Measurements from ENCODE around the gene FAM228A.
"Not testable (repeated sequence)": the region's sequence is repeated elsewhere in the genome, so short reads cannot be mapped to it uniquely, and the experiment has no call there.

FAM228A gene

DNA sequence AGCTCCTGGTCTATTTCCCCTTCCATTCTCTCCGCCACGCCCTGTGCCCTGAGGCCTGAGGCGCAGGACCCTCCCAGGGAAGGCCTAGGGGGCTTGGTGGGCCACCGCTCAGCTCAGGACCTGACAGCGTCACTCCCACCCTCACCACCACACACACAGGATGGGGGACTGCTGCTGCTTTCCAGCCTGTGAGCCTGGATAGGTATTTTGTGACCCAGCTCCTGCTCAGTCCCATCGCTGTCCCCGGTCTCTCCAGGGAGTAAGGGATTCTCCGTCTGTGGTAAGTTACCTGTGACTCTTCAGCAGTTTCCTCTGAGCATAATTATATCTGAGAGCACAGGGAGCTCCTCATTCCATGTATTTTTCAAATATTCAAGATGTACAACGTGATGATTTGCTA, 16.3 kb downstream of the FAM228A start:
- Histone ChIP-seq H3K4me1 (ENCODE audit: control insufficient read depth, low read length) (no peaks in the 10 kb centered on the region), H4K20me1 (ENCODE audit: control insufficient read depth, insufficient read depth, low read depth, low read length) (no peaks in the 10 kb centered on the region), H3K9me2 (replicated peaks; ENCODE audit: control insufficient read depth, low read length) (no peaks in the 10 kb centered on the region), H3K27me3 (ENCODE audit: control insufficient read depth, low read length) (no peaks in the 10 kb centered on the region), H3K9me3 (ENCODE audit: control insufficient read depth, insufficient read depth, low read length) (no peaks in the 10 kb centered on the region), H3K27ac (ENCODE audit: low read depth, low read length) (no peak overlapping the region), H3F3A (ENCODE audit: control insufficient read depth, insufficient read depth) (no peaks in the 10 kb centered on the region), H3K4me3 (ENCODE audit: low read length) (no peak overlapping the region), H3K79me2 (ENCODE audit: control insufficient read depth, low read length) (no peaks in the 10 kb centered on the region), H3K4me2 (ENCODE audit: low read length) (no peak overlapping the region), H3K36me3 (ENCODE audit: control insufficient read depth, low read length) (no peaks in the 10 kb centered on the region)
- TF ChIP-seq, protein P1, sequence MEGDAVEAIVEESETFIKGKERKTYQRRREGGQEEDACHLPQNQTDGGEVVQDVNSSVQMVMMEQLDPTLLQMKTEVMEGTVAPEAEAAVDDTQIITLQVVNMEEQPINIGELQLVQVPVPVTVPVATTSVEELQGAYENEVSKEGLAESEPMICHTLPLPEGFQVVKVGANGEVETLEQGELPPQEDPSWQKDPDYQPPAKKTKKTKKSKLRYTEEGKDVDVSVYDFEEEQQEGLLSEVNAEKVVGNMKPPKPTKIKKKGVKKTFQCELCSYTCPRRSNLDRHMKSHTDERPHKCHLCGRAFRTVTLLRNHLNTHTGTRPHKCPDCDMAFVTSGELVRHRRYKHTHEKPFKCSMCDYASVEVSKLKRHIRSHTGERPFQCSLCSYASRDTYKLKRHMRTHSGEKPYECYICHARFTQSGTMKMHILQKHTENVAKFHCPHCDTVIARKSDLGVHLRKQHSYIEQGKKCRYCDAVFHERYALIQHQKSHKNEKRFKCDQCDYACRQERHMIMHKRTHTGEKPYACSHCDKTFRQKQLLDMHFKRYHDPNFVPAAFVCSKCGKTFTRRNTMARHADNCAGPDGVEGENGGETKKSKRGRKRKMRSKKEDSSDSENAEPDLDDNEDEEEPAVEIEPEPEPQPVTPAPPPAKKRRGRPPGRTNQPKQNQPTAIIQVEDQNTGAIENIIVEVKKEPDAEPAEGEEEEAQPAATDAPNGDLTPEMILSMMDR (IDR thresholded peaks at IDR 0.05; ENCODE audit: low read depth, low read length, poor library complexity, severe bottlenecking): no peak
- TF ChIP-seq EZH2phosphoT487 (IDR thresholded peaks at IDR 0.05; ENCODE audit: borderline replicate concordance, low read length): no peak

DNA sequence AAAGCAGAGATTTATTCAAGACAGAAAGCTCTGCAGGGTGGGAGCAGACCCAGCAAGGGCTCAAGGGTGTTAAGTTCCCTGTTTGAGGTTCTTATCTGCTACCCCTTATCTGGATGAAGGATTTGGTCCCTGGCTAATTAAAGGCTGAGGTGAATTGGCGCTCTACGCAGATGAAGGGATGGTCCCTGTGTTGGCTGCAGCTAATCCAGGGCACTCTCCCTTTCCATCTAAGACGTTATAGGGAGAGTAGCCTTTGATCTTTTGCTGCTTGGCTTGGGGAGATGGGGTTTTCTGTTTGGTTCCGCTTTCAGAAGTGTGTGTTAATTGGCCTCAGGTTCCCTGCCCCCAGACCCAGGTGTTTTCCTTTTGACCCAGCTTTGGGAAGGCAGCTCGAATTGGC, 17.0 kb downstream of the FAM228A start:
- Histone ChIP-seq H3K27me3 (ENCODE audit: control insufficient read depth, low read length) (no peaks in the 10 kb centered on the region), H3K4me3 (ENCODE audit: low read length) (no peak overlapping the region), H3K79me2 (ENCODE audit: control insufficient read depth, low read length) (no peaks in the 10 kb centered on the region), H3K9me3 (ENCODE audit: control insufficient read depth, insufficient read depth, low read length) (no peaks in the 10 kb centered on the region), H3K4me2 (ENCODE audit: low read length) (no peak overlapping the region), H4K20me1 (ENCODE audit: control insufficient read depth, insufficient read depth, low read depth, low read length) (no peaks in the 10 kb centered on the region), H3K36me3 (ENCODE audit: control insufficient read depth, low read length) (no peaks in the 10 kb centered on the region), H3K4me1 (ENCODE audit: control insufficient read depth, low read length) (no peaks in the 10 kb centered on the region), H3K27ac (ENCODE audit: low read depth, low read length) (no peak overlapping the region), H3F3A (ENCODE audit: control insufficient read depth, insufficient read depth) (no peaks in the 10 kb centered on the region), H3K9me2 (replicated peaks; ENCODE audit: control insufficient read depth, low read length) (no peaks in the 10 kb centered on the region)
- TF ChIP-seq, protein P1 (IDR thresholded peaks at IDR 0.05; ENCODE audit: low read depth, low read length, poor library complexity, severe bottlenecking): no peak
- TF ChIP-seq EZH2phosphoT487 (IDR thresholded peaks at IDR 0.05; ENCODE audit: borderline replicate concordance, low read length): no peak

DNA sequence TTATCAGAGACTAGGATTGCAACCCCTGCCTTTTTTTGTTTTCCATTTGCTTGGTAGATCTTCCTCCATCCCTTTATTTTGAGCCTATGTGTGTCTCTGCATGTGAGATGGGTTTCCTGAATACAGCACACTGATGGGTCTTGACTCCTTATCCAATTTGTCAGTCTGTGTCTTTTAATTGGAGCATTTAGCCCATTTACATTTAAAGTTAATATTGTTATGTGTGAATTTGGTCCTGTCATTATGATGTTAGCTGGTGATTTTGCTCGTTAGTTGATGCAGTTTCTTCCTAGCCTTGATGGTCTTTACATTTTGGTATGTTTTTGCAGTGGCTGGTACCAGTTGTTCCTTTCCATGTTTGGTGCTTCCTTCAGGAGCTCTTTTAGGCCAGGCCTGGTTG, 22.4 kb downstream of the FAM228A start:
- not testable (repeated sequence) for H3K4me3 ChIP-seq (ENCODE audit: low read length); H3K79me2 ChIP-seq (ENCODE audit: control insufficient read depth, low read length); H3K36me3 ChIP-seq (ENCODE audit: control insufficient read depth, low read length); H3K27ac ChIP-seq (ENCODE audit: low read depth, low read length); H3K4me2 ChIP-seq (ENCODE audit: low read length); H4K20me1 ChIP-seq (ENCODE audit: control insufficient read depth, insufficient read depth, low read depth, low read length); H3K9me3 ChIP-seq (ENCODE audit: control insufficient read depth, insufficient read depth, low read length); H3K9me2 ChIP-seq (replicated peaks; ENCODE audit: control insufficient read depth, low read length); H3F3A ChIP-seq (ENCODE audit: control insufficient read depth, insufficient read depth); H3K27me3 ChIP-seq (ENCODE audit: control insufficient read depth, low read length)
- peaks cover 23% of the 10 kb centered on the region for H3K4me1 ChIP-seq (ENCODE audit: control insufficient read depth, low read length)

DNA sequence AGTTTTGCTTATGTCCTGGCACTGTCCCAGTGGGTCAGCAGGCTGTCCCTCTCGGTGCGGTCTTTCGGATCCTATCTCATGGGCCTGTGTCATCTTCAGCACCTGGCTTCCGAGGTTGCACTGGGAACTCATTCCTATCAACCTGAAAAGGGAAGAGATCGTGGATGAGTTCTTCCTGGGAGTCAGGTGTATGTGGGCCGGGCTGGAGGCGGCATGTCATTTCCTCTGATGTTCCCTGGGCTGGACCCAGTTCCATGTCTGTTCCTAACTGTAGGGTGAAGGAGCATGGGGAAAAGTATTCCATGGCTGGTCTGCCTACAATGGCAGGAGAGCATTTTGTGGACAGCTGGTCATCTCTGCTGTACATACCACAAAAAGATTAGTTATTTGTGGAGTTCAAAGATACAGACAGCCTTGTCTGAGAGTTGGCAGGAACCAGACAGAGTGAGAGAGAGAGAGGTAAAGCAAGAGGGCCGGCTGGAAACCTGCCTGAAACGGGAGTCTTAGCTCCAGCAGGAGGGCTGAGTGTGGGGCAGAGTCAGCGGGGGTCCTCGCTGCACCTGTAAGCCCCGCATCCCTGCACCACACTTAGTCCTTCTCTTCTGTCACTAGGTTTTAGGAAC, 25.2 kb downstream of the FAM228A start:
- H3F3A ChIP-seq (ENCODE audit: control insufficient read depth, insufficient read depth): no peaks in the 10 kb centered on the region
- no peaks in the 10 kb centered on the region for H3K27me3 ChIP-seq (ENCODE audit: control insufficient read depth, low read length)
- peak overlapping the region; percentile 10; the same call in 1 of the 2 replicates for H3K27ac ChIP-seq (ENCODE audit: low read depth, low read length)
- H3K36me3 ChIP-seq (ENCODE audit: control insufficient read depth, low read length): peaks cover 9% of the 10 kb centered on the region; the same call in 1 of the 2 replicates
- H3K4me1 ChIP-seq (ENCODE audit: control insufficient read depth, low read length): peaks cover 23% of the 10 kb centered on the region
- H3K4me3 ChIP-seq (ENCODE audit: low read length): 0 out of 2 replicates have a peak overlapping the region, but pooled peaks have one; percentile 17
- no peaks in the 10 kb centered on the region for H4K20me1 ChIP-seq (ENCODE audit: control insufficient read depth, insufficient read depth, low read depth, low read length)
- TF ChIP-seq, protein P1 (IDR thresholded peaks at IDR 0.05; ENCODE audit: low read depth, low read length, poor library complexity, severe bottlenecking): no peak
- TF ChIP-seq EZH2phosphoT487 (IDR thresholded peaks at IDR 0.05; ENCODE audit: borderline replicate concordance, low read length): no peak
- no peaks in the 10 kb centered on the region for H3K9me3 ChIP-seq (ENCODE audit: control insufficient read depth, insufficient read depth, low read length)
- H3K4me2 ChIP-seq (ENCODE audit: low read length): peak overlapping the region; percentile 44
- H3K79me2 ChIP-seq (ENCODE audit: control insufficient read depth, low read length): no peaks in the 10 kb centered on the region
- no peaks in the 10 kb centered on the region for H3K9me2 ChIP-seq (replicated peaks; ENCODE audit: control insufficient read depth, low read length)

All from DOHH2 (cell line).